Immature natural killer cell (primary cell): ENCODE results near the gene TMEM132A. TPM values are rescaled to one million over a fixed set of nuclear protein-coding genes. Genes with fewer than 3 reads are reported as not detected.

Source experiments
- DNase-seq, 3 donors: peaks; one replicate each; pipeline ENCODE4 v3.0.0; 2022; ENCODE audit warnings: mixed read lengths in 1 of 3
- H3K27ac Mint-ChIP-seq, 6 donors: one replicate each; pipeline ENCODE4 v1.8.0; 2020; ENCODE audit warnings: mixed read lengths in 6 of 6, mild to moderate bottlenecking in 5 of 6, inconsistent platforms in 4 of 6, moderate library complexity in 3 of 6
- H3K27me3 Mint-ChIP-seq, 3 donors: one replicate each; pipeline ENCODE4 v1.8.0; 2020 to 2021; ENCODE audit warnings: low read depth in 3 of 3, mild to moderate bottlenecking in 3 of 3, mixed read lengths in 3 of 3, moderate library complexity in 3 of 3, inconsistent platforms in 1 of 3
- H3K36me3 Mint-ChIP-seq, 3 donors: one replicate each; pipeline ENCODE4 v1.8.0; 2020; ENCODE audit warnings: mixed read lengths in 3 of 3, inconsistent platforms in 2 of 3, mild to moderate bottlenecking in 2 of 3
- H3K4me1 Mint-ChIP-seq, 2 donors: one replicate each; pipeline ENCODE4 v1.8.0; 2020; ENCODE audit warnings: inconsistent platforms in 2 of 2, mild to moderate bottlenecking in 2 of 2, mixed read lengths in 2 of 2, moderate library complexity in 1 of 2
- H3K4me3 Mint-ChIP-seq, 5 donors: one replicate each; pipeline ENCODE4 v1.8.0; 2020; ENCODE audit warnings: mild to moderate bottlenecking in 5 of 5, mixed read lengths in 5 of 5, inconsistent platforms in 3 of 5, moderate library complexity in 3 of 5
- H3K9me3 Mint-ChIP-seq, 6 donors: one replicate each; pipeline ENCODE4 v1.8.0; 2020; ENCODE audit warnings: mild to moderate bottlenecking in 6 of 6, mixed read lengths in 6 of 6, inconsistent platforms in 4 of 6, moderate library complexity in 3 of 6
- polyA plus RNA-seq, 3 donors: library from polyadenylated mRNA; unstranded; fragments of 300-500 nt; fragmentation: Illumina TruSeq; gene quantifications; one replicate each; pipeline ENCODE4 v1.2.3, GENCODE V29; 2021

The TMEM132A gene
- polyA plus RNA-seq, 3 donors from 2014 or later = not detected

- H3K27me3 Mint-ChIP-seq = peaks cover 1 to 6% (median 3%) of the 10 kb centered on the region in 3 donors
- no peaks in the 10 kb centered on the region for H3K36me3 Mint-ChIP-seq
- no peak overlapping the region for H3K4me3 Mint-ChIP-seq
- no peaks in the 10 kb centered on the region for H3K9me3 Mint-ChIP-seq
- no peak for DNase-seq
- peaks cover 0 to 6% of the 10 kb centered on the region in 2 donors for H3K4me1 Mint-ChIP-seq
- H3K27ac Mint-ChIP-seq = no peak overlapping the region
These were observed 5.5 kb downstream of the TMEM132A start for GRCh38 chr11:60929764-60930163.

GRCh38 chr11:60930394-60930793, 6.1 kb downstream of the TMEM132A start:
- H3K27ac Mint-ChIP-seq = no peak overlapping the region
- no peaks in the 10 kb centered on the region for H3K9me3 Mint-ChIP-seq
- no peak overlapping the region for H3K4me3 Mint-ChIP-seq
- no peaks in the 10 kb centered on the region for H3K36me3 Mint-ChIP-seq
- no peak for DNase-seq
- H3K4me1 Mint-ChIP-seq = peaks cover 0 to 2% of the 10 kb centered on the region in 2 donors
- peaks cover 1 to 3% (median 2%) of the 10 kb centered on the region in 3 donors for H3K27me3 Mint-ChIP-seq

DNA sequence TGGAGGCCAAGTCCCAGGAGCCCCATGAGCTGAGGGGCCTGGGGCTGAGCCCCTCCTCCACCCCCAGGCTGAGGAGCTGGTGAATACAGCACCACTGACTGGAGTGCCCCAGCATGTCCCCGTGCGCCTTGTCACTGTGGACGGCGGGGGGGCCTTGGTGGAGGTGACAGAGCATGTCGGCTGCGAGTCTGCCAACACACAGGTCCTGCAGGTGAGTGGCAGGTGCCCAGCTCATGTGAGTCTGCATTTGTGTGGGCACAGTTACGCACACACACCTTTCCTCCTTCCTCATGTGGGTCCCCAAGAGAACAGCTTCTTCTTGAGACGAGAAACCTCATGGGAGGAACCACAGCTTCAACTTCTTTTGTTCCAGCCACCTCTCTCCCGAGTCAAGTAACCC, 7.7 kb downstream of the TMEM132A start:
- Mint-ChIP-seq H3K4me1 (no peaks in the 10 kb centered on the region), H3K27me3 (peaks cover 1 to 5% (median 1%) of the 10 kb centered on the region in 3 donors), H3K9me3 (no peaks in the 10 kb centered on the region), H3K36me3 (no peaks in the 10 kb centered on the region), H3K27ac (no peak overlapping the region), H3K4me3 (no peak overlapping the region)
- no peak for DNase-seq

DNA sequence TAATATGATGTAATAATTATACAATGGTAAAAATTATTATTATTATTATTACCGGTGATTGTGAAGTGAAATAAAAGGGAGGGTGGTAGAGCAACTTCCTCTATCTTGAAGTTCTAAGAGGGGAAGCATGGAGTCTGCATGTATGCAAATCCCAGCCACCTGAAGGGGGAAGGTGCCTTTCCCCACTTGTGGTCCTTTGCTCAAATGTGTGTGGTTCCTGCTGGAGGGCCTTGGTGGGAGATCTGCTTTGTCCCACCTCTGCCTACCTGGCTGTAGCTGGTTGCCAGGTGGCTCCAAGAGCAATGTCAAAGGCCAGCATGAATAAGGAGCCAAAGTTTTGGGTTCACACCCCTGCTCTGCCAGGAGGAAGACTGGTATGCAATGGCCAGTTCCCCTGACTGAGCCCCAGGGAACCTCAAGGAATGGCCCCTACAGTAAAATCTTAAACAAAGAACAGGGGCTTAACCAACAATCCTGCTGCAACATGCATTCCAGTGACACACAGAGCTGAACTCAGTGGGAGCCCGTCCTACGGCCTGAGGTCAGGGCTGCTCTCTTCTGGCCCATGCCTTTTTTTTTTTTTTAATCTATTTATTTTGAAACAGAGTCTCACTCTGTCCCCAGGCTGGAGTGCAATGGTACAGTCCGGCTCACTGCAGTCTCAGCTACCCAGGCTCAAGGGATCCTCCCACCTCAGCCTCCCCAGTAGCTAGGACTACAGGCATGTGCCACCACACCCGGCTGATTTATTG, 8.5 kb downstream of the TMEM132A start:
- DNase-seq = no peak
- Mint-ChIP-seq H3K36me3 (no peaks in the 10 kb centered on the region), H3K27me3 (peaks cover 1 to 5% (median 1%) of the 10 kb centered on the region in 3 donors), H3K4me3 (no peak overlapping the region), H3K9me3 (no peaks in the 10 kb centered on the region), H3K27ac (no peak overlapping the region), H3K4me1 (no peaks in the 10 kb centered on the region)

- H3K4me3 Mint-ChIP-seq = no peak overlapping the region
- H3K27me3 Mint-ChIP-seq = peaks cover 1 to 5% (median 2%) of the 10 kb centered on the region in 3 donors
- DNase-seq = no peak
- H3K27ac Mint-ChIP-seq = peak overlapping the region in 1 of 6 donors; percentile 88
- no peaks in the 10 kb centered on the region for H3K9me3 Mint-ChIP-seq
- H3K36me3 Mint-ChIP-seq = no peaks in the 10 kb centered on the region
- no peaks in the 10 kb centered on the region for H3K4me1 Mint-ChIP-seq
These were observed 9.3 kb downstream of the TMEM132A start for GRCh38 chr11:60933416-60934123.

DNA sequence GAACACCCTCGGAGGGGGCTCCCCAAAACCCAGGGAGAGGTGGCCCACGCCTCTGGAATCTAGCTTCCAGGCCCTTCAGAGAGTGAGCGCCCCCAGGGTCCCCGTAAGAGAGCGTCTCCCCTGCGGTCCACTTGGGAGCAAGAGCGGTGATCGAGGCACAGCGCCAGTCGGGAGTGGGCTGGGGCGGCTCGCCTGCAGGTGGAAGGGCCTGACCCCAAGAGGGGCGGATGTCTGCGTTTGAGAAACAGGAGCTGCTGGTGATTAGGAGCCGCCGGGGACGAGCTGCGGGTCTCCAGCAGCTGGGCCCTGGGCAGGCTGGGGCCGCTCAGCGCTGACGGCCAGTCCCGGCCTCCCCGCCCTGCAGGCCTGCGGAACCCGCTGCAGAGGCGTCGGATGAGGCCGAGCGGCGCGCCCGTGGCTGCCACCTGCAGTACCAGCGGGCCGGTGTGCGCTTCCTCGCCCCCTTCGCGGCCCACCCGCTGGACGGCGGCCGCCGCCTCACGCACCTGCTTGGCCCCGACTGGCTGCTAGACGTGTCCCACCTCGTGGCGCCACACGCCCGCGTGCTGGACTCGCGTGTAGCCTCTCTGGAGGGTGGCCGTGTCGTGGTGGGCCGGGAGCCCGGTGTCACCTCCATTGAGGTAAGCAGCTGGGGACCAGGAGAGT, 10.0 kb downstream of the TMEM132A start:
- peaks cover 0 to 5% (median 2%) of the 10 kb centered on the region in 3 donors for H3K27me3 Mint-ChIP-seq
- H3K9me3 Mint-ChIP-seq = no peaks in the 10 kb centered on the region
- no peaks in the 10 kb centered on the region for H3K36me3 Mint-ChIP-seq
- H3K4me3 Mint-ChIP-seq = no peak overlapping the region
- H3K4me1 Mint-ChIP-seq = no peaks in the 10 kb centered on the region
- H3K27ac Mint-ChIP-seq = no peak overlapping the region
- DNase-seq = no peak

GRCh38 chr11:60934790-60935605, 10.7 kb downstream of the TMEM132A start:
- Mint-ChIP-seq H3K27me3 (peaks cover 0 to 5% (median 2%) of the 10 kb centered on the region in 3 donors), H3K9me3 (no peaks in the 10 kb centered on the region), H3K4me1 (no peaks in the 10 kb centered on the region), H3K36me3 (no peaks in the 10 kb centered on the region), H3K4me3 (no peak overlapping the region), H3K27ac (no peak overlapping the region)
- no peak for DNase-seq

GRCh38 chr11:60935676-60936442, 11.6 kb downstream of the TMEM132A start:
- H3K4me1 Mint-ChIP-seq = no peaks in the 10 kb centered on the region
- H3K9me3 Mint-ChIP-seq = no peaks in the 10 kb centered on the region
- DNase-seq = no peak
- no peak overlapping the region for H3K4me3 Mint-ChIP-seq
- H3K36me3 Mint-ChIP-seq = no peaks in the 10 kb centered on the region
- H3K27ac Mint-ChIP-seq = no peak overlapping the region
- H3K27me3 Mint-ChIP-seq = peaks cover 0 to 5% (median 1%) of the 10 kb centered on the region in 3 donors

DNA sequence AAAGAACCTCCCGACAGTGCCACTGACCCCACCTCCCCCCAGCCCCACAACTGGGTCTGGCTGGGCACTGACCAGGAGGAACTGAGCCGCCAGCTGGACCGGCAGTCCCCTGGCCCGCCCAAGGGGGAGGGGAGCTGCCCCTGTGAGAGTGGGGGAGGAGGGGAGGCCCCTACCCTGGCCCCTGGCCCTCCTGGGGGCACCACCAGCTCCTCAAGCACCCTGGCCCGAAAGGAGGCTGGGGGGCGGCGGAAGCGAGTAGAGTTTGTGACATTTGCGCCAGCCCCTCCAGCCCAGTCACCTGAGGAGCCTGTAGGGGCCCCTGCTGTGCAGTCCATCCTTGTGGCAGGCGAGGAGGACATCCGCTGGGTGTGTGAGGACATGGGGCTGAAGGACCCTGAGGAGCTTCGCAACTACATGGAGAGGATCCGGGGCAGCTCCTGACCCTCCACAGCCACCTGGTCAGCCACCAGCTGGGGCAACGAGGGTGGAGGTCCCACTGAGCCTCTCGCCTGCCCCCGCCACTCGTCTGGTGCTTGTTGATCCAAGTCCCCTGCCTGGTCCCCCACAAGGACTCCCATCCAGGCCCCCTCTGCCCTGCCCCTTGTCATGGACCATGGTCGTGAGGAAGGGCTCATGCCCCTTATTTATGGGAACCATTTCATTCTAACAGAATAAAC, 12.3 kb downstream of the TMEM132A start:
- H3K4me3 Mint-ChIP-seq = no peak overlapping the region
- no peaks in the 10 kb centered on the region for H3K9me3 Mint-ChIP-seq
- H3K36me3 Mint-ChIP-seq = no peaks in the 10 kb centered on the region
- H3K4me1 Mint-ChIP-seq = no peaks in the 10 kb centered on the region
- peaks cover 1 to 3% (median 1%) of the 10 kb centered on the region in 3 donors for H3K27me3 Mint-ChIP-seq
- no peak overlapping the region for H3K27ac Mint-ChIP-seq
- no peak for DNase-seq

GRCh38 chr11:60937144-60937527, 12.9 kb downstream of the TMEM132A start:
- H3K27ac Mint-ChIP-seq = no peak overlapping the region

DNA sequence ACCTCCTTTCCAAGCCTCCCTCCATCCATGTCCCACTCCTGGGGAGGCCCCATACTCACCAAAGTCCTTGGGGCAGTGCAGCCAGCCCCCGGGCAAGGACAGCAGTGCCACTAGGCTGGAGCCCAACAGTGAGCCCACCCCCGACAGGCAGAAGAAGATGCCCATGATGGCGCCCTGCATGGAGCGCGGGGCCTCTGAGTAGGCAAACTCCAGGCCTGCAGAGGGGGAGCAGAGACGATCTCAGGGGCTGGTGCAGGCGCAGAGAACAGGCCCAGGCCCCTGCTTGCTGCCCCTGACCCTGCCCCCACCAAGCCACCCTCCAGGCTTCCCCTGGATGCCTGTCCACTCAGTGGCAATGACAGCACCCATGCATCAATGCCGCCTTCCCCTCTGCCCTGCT, 13.6 kb downstream of the TMEM132A start:
- peaks cover 1 to 4% (median 3%) of the 10 kb centered on the region in 3 donors for H3K27me3 Mint-ChIP-seq
- no peak overlapping the region for H3K4me3 Mint-ChIP-seq
- no peaks in the 10 kb centered on the region for H3K36me3 Mint-ChIP-seq
- H3K27ac Mint-ChIP-seq = no peak overlapping the region
- no peaks in the 10 kb centered on the region for H3K4me1 Mint-ChIP-seq
- no peak for DNase-seq
- H3K9me3 Mint-ChIP-seq = no peaks in the 10 kb centered on the region

More at GRCh38 chr11:60937144-60937527, 12.9 kb downstream of the TMEM132A start:
- H3K4me1 Mint-ChIP-seq = no peaks in the 10 kb centered on the region
- H3K27me3 Mint-ChIP-seq = peaks cover 1 to 3% (median 2%) of the 10 kb centered on the region in 3 donors
- H3K36me3 Mint-ChIP-seq = no peaks in the 10 kb centered on the region
- DNase-seq = no peak
- H3K9me3 Mint-ChIP-seq = no peaks in the 10 kb centered on the region
- H3K4me3 Mint-ChIP-seq = no peak overlapping the region

- Mint-ChIP-seq H3K27me3 (peaks cover 1 to 4% (median 3%) of the 10 kb centered on the region in 3 donors), H3K9me3 (no peaks in the 10 kb centered on the region), H3K4me3 (no peak overlapping the region), H3K27ac (no peak overlapping the region), H3K4me1 (no peaks in the 10 kb centered on the region), H3K36me3 (no peaks in the 10 kb centered on the region)
- DNase-seq = no peak
These were observed 14.2 kb downstream of the TMEM132A start for GRCh38 chr11:60938500-60938899.
